ENCODE results near the gene SPTBN4.
"Not testable (repeated sequence)": the region's sequence is repeated elsewhere in the genome, so short reads cannot be mapped to it uniquely, and the experiment has no call there.

SPTBN4 gene

DNA sequence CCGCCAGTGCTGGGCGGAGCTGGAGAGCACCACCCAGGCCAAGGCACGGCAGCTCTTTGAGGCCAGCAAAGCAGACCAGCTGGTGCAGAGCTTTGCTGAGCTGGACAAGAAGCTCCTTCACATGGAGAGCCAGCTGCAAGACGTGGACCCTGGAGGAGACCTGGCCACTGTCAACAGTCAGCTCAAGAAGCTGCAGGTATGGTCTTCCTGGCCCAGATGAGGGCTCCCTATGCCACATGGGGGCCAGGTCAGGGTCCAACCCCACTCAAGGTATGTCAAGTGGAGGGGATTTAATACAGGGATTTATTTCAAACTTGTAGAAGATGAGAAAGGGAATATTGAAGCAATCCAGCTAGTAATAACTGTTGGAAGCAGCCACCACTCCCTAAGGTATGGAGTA, 67.3 kb downstream of the SPTBN4 start:
- DNase-seq = no peak

DNA sequence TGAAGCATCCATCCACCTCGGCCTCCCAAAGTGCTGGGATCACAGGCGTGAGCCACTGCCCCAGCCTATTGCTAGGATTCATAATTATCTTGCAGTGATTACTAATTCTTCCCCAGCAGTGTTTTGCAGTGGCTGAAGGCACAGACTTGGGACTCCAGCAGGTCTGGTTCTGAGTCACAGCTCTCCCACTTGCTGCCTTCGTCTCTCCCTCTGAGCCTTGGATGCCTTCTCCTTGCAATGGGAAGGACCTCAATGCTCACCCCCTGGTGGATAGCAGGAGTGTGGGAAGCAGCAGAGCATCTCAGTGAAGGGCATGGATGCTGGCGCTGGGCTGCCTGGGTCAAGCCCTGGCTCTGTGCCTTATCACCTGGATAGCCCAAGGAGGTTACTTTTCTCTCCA, 72.3 kb downstream of the SPTBN4 start:
- DNase-seq = no peak

DNA sequence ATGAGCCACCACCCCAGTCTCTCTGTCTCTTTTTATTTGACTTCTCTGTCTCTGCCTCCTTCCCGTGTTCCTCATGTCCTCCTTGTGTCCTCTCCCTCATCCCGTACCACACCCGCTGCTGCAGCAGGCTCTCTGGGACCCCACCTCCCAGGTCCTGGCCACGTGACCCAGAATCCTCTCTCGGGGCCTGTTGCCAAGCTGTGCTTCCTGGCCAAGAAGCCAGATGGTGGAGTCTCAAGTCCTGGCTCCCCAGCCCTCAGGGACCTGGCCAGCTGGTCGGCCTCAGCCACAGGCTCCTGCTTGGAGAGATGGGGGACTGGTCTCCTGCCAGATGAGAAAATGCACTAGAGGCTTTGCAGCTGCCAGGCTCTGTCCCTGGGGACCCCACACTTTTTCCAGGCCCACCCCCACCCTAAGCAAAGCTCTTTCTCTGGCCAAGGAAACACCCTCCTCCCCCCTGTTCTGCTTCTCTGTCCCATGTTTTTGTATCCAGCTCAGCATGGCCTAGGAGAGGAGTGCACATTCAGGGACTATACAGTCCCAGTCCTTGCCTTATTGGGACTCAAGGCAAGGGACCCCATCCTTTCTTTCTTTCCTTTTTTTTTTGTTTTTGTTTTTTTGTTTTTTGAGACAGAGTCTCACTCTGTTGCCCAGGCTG, 75.5 kb downstream of the SPTBN4 start:
- no peak for DNase-seq

DNA sequence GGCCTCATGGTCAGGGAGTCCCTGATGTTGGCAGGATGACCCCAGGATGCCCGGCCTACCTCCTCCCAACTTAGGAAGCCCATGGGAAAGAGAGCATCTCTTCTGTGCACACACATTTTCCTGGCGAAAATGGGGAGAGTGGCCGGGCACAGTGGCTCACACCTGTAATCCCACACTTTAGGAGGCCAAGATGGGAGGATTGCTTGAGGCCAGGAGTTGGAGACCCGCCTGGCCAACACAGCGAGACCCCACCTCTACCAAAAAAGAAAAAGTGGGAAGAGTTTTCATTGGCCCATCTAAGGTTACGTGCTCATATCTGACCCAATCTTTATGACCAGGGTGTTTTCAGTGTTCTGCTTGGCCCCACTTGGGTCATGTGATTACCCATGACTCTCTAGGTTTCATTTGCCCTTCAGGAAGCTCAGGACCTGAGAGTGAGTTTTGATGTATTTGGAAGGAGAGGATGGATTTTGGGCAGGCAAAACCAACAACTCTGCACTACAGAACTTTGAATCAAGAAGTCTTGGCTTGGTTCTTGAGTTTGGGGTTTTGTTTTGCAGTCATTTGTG, 76.3 kb downstream of the SPTBN4 start:
- no peak for DNase-seq

DNA sequence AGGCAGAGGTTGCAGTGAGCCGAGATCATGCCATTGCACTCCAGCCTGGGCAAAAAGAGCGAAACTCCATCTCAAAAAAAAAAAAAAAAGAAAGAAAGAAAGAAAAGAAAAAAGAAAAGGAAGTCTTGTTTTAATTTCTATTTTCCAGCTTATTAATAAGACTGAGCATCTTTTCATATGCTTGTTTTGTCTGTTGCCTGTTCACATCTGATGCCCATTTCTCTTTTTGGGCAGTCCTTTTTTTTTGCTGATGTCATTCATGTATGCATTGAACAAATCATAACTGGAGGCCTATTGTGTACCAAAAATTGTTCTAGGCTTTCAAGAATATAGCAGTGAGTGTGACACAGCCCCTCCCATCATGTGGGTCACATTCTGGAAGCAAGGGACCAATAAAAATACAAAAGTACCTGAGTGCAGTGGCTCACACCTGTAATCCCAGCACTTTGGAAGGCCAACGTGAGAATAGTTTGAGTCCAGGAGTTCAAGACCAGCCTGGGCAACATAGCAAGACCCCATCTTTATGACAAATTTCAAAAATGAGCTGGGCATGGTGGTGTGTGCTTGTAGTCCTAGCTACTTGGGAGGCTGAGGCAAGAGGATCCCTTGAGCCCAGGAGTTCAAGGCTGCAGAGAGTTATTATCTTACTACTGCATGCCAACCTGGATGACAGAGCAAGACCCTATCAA, 79.5 kb downstream of the SPTBN4 start:
- DNase-seq = not testable (repeated sequence)

DNA sequence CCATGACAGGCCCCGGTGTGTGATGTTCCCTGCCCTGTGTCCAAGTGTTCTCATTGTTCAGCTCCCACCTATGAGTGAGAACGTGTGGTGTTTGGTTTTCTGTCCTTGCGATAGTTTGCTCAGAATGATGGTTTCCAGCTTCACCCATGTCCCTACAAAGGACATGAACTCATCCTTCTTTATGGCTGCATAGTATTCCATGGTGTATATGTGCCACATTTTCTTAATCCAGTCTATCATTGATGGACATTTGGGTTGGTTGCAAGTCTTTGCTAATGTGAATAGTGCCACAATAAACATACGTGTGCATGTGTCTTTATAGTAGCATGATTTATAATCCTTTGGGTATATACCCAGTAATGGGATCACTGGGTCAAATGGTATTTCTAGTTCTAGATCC, 80.4 kb downstream of the SPTBN4 start:
- DNase-seq = not testable (repeated sequence)

DNA sequence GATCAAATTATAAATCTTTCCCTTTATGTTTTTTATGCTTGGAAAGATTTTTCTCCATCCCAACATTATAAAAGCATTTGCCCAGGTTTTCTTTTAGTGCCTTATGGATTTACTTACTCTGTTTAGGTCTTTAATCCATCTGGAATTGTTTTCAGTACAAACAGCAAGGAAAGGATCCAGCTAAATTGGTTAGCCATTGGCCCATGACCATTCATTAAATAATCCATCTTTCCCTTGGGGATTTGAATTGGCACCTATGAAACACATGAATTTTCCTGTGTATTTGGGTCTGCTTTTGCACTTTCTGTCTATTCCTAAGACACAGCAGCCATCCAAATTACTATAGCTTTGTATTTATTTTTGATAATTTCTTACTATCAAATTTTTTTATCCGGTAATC, 81.0 kb downstream of the SPTBN4 start:
- DNase-seq = no peak

DNA sequence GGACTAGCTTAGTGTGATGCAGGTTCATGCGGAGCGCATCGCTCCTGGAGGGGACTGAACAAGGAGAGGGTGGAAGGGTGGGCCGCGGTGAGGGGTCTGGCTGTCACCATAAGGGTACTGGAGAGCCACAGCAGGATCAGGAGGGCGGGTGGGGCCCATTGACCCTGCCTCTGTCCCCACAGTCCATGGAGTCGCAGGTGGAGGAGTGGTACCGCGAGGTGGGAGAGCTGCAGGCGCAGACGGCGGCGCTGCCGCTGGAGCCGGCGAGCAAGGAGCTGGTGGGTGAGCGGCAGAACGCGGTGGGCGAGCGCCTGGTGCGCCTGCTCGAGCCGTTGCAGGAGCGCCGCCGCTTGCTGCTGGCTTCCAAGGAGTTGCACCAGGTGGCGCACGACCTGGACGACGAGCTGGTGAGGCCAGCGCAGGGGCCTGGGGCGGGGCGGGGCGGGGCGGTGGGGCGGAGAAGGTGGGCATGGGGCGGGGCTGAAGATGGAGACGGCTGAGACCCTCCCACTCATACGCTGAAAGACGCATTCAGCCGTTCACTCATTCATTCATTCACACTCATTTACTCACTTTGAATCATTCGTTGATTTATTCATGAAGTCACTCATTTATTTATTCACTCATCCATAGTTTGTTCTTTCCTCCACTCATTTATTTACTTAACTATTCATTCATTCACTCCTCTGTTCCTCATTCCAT, 82.4 kb downstream of the SPTBN4 start:
- peak; percentile 75 for DNase-seq

DNA sequence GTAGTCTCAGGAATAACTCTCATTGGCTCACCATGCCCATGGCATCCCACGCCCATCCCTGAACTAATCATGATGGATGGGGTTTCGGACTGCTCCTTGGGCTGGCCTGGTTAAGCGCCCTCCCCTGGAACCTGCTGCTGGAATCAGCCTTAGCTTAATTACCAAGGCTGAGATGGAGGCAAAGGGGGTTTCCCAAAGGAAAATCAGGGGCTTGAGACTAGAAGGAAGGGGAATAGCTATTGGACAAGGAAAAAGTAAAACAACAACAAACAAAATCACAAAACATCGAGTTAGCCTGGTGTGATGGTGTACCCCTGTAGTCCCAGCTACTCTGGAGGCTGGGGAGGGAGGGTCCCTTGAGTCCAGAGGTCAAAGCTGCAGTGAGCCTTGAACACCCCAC, 84.2 kb downstream of the SPTBN4 start:
- DNase-seq = no peak

DNA sequence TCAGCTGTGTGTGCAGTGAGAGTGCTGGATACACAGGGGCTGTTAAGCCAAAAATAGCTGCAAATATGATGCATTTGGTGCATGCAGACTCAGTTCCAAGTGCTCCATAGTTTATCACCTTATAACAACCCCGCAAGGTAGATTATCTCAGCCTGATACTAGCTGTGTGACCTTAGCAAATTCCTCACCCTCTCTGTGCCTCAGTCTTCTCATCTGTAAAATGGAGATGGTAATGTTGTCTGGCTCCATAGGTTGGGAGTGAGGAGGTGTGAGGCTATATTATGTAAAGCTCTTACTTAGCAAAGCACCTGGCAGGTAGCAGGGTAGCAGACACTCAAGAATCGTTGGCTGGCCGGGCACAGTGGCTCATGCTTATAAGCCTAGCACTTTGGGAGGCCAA, 86.0 kb downstream of the SPTBN4 start:
- no peak for DNase-seq

DNA sequence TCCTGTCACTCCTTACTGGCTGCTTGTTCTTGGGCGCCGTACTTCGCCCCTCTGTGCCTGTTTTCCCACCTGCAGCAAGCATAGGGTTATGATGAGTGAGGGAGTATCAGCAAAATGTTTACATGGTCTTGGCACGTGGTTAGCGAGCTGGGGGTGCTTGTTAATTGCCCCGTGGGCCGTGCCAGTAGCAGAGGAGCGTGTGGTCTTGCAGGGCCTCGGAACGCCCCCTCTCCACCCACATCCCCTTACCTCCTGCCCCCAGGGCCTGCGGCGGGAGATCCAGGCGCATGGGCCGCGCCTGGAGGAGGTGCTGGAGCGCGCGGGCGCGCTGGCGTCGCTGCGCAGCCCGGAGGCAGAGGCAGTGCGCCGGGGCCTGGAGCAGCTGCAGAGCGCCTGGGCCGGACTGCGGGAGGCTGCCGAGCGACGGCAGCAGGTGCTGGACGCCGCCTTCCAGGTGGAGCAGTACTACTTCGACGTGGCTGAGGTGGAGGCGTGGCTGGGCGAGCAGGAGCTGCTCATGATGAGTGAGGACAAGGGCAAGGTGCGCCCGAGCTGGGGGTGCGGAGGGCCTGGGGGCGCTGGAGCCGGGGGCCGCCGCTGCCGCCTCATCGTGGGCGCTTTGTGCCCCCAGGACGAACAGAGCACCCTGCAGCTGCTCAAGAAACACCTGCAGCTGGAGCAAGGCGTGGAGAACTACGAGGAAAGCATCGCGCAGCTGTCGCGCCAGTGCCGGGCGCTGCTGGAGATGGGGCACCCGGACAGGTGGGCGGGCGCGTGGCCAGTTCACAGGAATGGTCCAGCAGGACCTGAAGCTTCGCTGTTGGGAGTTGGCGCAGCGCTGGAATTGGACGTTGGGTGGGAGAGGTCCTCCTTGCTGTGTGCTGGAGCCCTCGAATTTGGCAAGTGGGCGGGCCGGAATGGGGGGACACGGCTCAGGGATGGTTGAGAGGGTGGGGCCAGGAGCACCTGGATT, 87.4 kb downstream of the SPTBN4 start:
- DNase-seq = no peak

DNA sequence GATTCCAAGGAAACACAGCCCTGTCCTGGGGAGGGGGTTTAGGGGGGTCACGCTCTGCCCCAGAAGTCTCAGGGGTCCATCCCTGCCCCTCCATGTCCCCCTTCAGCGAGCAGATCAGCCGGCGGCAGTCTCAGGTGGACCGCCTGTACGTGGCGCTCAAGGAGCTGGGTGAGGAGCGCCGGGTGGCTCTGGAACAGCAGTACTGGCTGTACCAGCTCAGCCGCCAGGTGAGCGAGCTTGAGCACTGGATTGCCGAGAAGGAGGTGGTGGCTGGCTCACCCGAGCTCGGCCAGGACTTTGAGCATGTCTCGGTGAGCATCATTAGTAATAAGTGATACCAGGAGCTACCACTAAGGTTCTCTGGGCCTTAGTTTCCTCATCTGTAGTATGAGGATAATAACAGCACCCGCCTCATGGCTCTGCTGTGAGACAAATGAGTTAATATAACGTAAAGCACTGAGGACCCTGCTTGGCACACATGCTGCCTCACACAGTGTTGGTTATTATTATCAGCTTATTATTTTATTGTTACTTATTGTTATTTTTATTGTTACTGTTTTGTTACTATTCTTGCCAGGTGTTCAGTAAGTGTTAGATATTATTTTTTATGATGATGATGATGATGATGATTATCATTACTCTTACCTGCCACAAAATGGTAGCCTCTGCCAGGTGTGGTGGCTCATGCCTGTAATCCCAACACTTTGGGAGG, 89.3 kb downstream of the SPTBN4 start:
- DNase-seq = no peak

DNA sequence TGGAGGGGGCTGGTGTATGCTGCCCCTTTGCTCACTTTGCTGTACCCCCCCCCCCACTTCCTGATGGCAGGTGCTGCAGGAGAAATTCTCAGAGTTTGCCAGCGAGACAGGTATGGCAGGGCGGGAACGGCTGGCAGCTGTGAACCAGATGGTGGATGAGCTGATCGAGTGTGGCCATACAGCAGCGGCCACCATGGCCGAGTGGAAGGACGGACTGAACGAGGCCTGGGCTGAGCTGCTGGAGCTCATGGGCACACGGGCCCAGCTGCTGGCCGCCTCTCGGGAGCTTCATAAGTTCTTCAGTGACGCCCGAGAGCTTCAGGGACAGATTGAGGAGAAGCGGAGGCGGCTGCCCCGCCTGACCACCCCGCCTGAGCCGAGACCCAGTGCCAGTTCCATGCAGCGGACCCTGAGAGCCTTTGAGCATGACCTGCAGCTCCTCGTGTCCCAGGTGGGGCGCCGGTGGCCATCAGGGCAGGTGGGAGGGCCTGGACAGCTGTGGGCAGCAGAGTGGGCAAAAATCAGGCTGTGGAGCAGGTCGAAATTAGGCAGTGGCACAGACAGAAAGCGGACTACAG, 90.2 kb downstream of the SPTBN4 start:
- no peak for DNase-seq

DNA sequence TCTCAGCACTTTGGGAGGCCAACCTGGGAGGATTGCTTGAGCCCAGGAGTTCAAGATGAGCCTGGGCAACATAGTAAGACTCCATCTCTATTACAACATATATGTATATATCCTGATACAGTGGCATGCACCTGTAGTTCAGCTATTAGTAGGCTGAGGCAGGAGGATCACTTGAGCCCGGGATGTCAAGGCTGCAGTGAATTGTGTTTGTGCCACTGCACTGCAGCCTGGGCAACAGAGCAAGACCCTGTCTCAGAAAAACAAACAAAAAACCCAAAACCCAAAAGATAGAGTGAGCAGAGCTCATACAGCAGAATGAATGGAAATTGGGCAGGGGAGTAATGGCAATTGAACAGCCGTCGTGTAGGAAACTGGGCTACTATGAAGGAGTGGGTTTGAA, 92.6 kb downstream of the SPTBN4 start:
- DNase-seq = no peak

DNA sequence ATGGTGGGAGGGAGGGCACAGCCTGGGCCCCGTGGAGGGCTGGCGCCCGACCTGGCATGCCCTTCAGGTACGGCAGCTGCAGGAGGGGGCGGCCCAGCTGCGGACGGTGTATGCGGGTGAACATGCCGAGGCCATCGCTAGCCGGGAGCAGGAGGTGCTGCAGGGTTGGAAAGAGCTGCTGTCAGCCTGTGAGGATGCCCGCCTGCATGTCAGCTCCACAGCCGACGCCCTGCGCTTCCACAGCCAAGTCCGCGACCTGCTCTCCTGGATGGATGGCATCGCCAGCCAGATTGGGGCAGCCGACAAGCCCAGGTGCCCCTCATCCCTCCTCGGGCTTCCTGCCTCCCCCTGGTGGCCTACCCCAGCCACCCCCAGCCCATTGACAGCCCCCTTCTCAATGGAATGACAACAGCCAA, 93.3 kb downstream of the SPTBN4 start:
- DNase-seq = no peak

DNA sequence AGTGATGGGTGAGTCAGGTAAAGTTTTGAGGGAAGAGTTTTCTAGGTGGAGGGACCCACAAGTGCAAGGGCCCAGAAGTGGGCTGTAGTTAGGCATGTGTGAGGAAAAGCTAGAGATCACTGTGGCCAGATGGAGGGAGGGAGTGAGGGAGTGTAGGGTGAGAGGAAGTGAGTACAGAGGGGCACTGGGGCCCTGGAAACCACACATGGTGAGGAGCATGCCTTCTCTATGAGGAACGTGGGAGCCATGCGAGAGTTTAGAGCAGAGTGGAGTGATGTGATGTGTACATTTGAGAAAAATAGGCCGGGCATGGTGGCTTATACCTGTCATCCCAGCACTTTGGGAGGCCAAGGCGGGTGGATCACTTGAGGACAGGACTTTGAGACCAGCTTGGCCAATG, 95.1 kb downstream of the SPTBN4 start:
- DNase-seq = no peak

DNA sequence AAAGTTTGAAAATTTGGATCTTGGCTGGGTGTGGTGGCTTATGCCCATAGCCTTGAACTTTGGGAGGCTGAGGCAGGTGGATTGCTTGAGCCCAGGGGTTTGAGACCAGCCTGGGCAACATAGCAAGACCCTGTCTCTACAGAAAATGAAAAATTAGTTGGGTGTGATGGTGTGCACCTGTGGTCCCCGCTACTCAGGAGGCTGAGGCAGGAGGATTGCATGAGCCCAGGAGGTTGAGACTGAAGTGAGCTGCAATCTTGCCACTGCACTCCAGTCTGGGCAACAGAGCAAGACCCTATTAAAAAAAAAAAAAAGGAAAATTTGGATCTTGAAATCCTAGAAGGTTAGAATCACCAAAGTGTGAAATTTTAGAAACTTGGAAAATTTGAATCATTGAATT, 97.7 kb downstream of the SPTBN4 start:
- DNase-seq = not testable (repeated sequence)

DNA sequence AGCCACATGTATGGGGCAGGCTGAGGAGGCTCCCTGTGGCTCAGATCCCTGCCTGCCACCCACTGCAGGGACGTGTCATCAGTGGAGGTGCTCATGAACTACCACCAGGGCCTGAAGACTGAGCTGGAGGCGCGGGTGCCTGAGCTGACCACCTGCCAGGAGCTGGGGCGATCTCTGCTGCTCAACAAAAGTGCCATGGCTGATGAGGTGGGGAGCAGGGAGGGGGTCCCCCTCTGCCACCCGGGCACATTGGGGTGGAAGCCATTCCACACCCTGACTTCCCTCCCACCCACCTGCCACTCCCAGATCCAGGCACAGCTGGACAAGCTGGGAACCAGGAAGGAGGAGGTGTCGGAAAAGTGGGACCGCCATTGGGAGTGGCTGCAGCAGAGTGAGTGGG, 98.6 kb downstream of the SPTBN4 start:
- DNase-seq = no peak

DNA sequence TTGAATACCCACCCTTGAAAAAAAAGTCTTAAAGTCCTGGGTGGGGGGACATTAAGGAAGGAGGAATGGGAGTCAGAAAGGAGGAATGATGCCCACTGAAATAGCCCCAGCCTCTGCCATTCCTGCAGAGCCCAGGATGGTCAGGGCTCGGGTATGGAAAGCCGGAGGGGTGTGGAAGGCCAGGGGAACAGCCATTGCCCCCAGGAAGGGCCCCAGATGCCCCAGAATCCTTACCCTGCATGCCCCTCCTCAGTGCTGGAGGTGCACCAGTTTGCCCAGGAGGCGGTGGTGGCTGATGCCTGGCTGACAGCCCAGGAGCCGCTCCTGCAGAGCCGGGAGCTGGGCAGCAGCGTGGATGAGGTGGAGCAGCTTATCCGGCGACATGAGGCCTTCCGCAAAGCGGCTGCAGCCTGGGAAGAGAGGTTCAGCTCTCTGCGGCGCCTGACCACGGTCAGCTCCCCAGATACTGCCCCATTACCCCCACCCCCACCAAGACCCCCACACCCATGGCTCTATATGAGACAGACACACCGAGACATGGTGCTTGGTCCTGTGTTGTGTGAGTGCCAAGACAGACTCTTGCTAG, 99.2 kb downstream of the SPTBN4 start:
- DNase-seq = no peak

DNA sequence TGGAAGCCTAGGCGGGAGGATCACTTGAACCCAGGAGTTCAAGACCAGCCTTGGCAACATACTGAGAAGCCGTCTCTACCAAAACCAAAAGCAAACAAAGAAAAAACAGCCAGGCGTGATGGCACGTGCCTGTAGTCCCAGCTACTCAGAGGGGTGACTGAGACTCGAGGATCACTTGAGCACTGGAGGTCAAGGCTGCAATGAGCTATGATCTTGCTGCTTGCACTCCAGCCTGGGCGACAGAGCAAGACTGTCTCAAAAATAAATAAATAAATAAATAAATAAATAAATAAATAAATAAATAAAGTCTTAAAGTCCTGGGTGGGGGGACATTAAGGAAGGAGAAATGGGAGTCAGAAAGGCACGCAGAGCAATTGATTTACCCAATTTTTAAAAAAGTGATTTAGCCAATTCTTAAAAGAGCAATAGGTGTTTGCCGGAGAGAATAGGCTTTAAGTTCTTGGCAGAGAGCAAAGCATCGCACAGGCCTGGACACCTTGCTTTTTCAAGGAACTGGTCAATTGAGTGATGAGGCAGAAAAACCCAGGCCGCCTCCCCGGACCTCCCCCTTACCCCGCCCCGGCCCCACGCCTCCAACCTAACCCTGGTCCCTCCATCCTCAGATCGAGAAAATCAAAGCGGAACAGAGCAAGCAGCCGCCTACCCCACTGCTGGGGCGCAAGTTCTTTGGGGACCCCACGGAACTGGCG, 100.4 kb downstream of the SPTBN4 start:
- DNase-seq = no peak

All from CD4-positive, alpha-beta T cell treated with Interleukin-21 for 1 hour (primary cell).